H9 (cell line): ENCODE measurements around the gene SBK1. TPM values are rescaled to one million over a fixed set of nuclear protein-coding genes. Genes with fewer than 3 reads are reported as not detected.

ENCODE experiments used
- DNase-seq: peaks from one replicate; pipeline ENCODE4 v3.0.0-alpha.2; 2017
- H2AFZ ChIP-seq: one replicate; pipeline ENCODE4 v1.6.1; 2013; ENCODE audit warnings: mild to moderate bottlenecking, low read length, control low read depth, moderate library complexity
- H2AK5ac ChIP-seq: 2 replicates; pipeline ENCODE4 v1.6.1; 2013; ENCODE audit warnings: low read length, control low read depth, mixed read lengths; ENCODE audit not compliant: insufficient read length
- H2BK120ac ChIP-seq: one replicate; pipeline ENCODE4 v1.6.1; 2013; ENCODE audit warnings: low read depth, mild to moderate bottlenecking, low read length, control low read depth, inconsistent platforms; ENCODE audit not compliant: poor library complexity, severe bottlenecking
- H2BK12ac ChIP-seq: 2 replicates; pipeline ENCODE4 v1.6.1; 2013; ENCODE audit warnings: low read length, control low read depth, mixed read lengths, low read depth; ENCODE audit not compliant: insufficient read length
- H2BK15ac ChIP-seq: 2 replicates; pipeline ENCODE4 v1.6.1; 2013; ENCODE audit warnings: low read depth, low read length, control low read depth
- H2BK20ac ChIP-seq: one replicate; pipeline ENCODE4 v1.6.1; 2013; ENCODE audit warnings: low read depth, mild to moderate bottlenecking, low read length, control low read depth, inconsistent platforms; ENCODE audit not compliant: poor library complexity, severe bottlenecking
- H2BK5ac ChIP-seq: 2 replicates; pipeline ENCODE4 v1.6.1; 2013; ENCODE audit warnings: low read length, control low read depth, mixed read lengths; ENCODE audit not compliant: insufficient read length
- H3K14ac ChIP-seq: 2 replicates; pipeline ENCODE4 v1.6.1; 2013; ENCODE audit warnings: low read length, control low read depth; ENCODE audit not compliant: insufficient read depth
- H3K18ac ChIP-seq: 2 replicates; pipeline ENCODE4 v1.6.1; 2013; ENCODE audit warnings: low read depth, mild to moderate bottlenecking, mixed read lengths, low read length, control low read depth; ENCODE audit not compliant: insufficient read length
- H3K23ac ChIP-seq: 2 replicates; pipeline ENCODE4 v1.6.1; 2013; ENCODE audit warnings: low read length, control low read depth, mixed read lengths, low read depth; ENCODE audit not compliant: insufficient read length
- H3K23me2 ChIP-seq: 2 replicates; pipeline ENCODE4 v1.6.1; 2013; ENCODE audit warnings: low read depth, mild to moderate bottlenecking, mixed read lengths, low read length, control low read depth; ENCODE audit not compliant: insufficient read length, poor library complexity, severe bottlenecking
- H3K27ac ChIP-seq: 2 replicates; pipeline ENCODE4 v1.5.1; 2013; ENCODE audit warnings: low read length, control low read depth, mixed read lengths, low read depth; ENCODE audit not compliant: insufficient read length
- H3K27me3 ChIP-seq: 2 replicates; pipeline ENCODE4 v1.6.1; 2013; ENCODE audit warnings: low read length, control low read depth, inconsistent platforms; ENCODE audit not compliant: insufficient read depth
- H3K4ac ChIP-seq: 2 replicates; pipeline ENCODE4 v1.6.1; 2013; ENCODE audit warnings: low read depth, mild to moderate bottlenecking, control low read depth, inconsistent platforms, low read length, moderate library complexity
- H3K4me1 ChIP-seq: 2 replicates; pipeline ENCODE4 v1.6.1; 2013; ENCODE audit warnings: low read length, control low read depth, inconsistent platforms; ENCODE audit not compliant: insufficient read depth
- H3K4me2 ChIP-seq: 2 replicates; pipeline ENCODE4 v1.6.1; 2013; ENCODE audit warnings: low read length, control low read depth, mixed read lengths; ENCODE audit not compliant: insufficient read length, insufficient read depth
- H3K56ac ChIP-seq: 2 replicates; pipeline ENCODE4 v1.6.1; 2013; ENCODE audit warnings: low read depth, mild to moderate bottlenecking, mixed read lengths, low read length, control low read depth; ENCODE audit not compliant: insufficient read length
- H3K79me1 ChIP-seq: 2 replicates; pipeline ENCODE4 v1.6.1; 2013; ENCODE audit warnings: low read depth, mild to moderate bottlenecking, moderate library complexity, low read length, control low read depth, inconsistent platforms; ENCODE audit not compliant: insufficient read depth, poor library complexity, severe bottlenecking
- H3K79me2 ChIP-seq: 2 replicates; pipeline ENCODE4 v1.6.1; 2013; ENCODE audit warnings: low read length, control low read depth, inconsistent platforms; ENCODE audit not compliant: insufficient read depth
- H3K9ac ChIP-seq: 2 replicates; pipeline ENCODE4 v1.6.1; 2013; ENCODE audit warnings: low read length, control low read depth, mixed read lengths; ENCODE audit not compliant: insufficient read length; ENCODE audit errors: extremely low read depth
- H3K9me3 ChIP-seq: one replicate; pipeline ENCODE4 v1.6.1; 2013; ENCODE audit warnings: low read depth, low read length, inconsistent platforms; ENCODE audit not compliant: control insufficient read depth
- H3T11ph ChIP-seq: one replicate; pipeline ENCODE4 v1.6.1; 2013; ENCODE audit warnings: mild to moderate bottlenecking, low read length, control low read depth, inconsistent platforms
- H4K20me1 ChIP-seq: one replicate; pipeline ENCODE4 v1.6.1; 2013; ENCODE audit not compliant: control insufficient read depth, insufficient read length, insufficient read depth
- H4K5ac ChIP-seq: 2 replicates; pipeline ENCODE4 v1.6.1; 2013; ENCODE audit warnings: low read depth, mild to moderate bottlenecking, mixed read lengths, low read length, control low read depth; ENCODE audit not compliant: insufficient read length
- H4K8ac ChIP-seq: replicated peaks from 2 replicates; pipeline ENCODE4 v1.6.1; 2013; ENCODE audit warnings: low read length, control low read depth, mixed read lengths, low read depth; ENCODE audit not compliant: insufficient read length
- H4K91ac ChIP-seq: 2 replicates; pipeline ENCODE4 v1.6.1; 2013; ENCODE audit warnings: low read depth, mild to moderate bottlenecking, moderate library complexity, mixed read lengths, low read length, control low read depth; ENCODE audit not compliant: insufficient read length
- H3K27ac Mint-ChIP-seq, 3 experiments: 2 replicates in 2 of 3; 3 replicates in 1 of 3; pipeline ENCODE4 v1.8.0; 2020 to 2021; ENCODE audit warnings: mixed read lengths in 3 of 3, mild to moderate bottlenecking in 1 of 3, moderate library complexity in 1 of 3
- H3K27me3 Mint-ChIP-seq: 2 replicates; pipeline ENCODE4 v1.8.0; 2021; ENCODE audit warnings: low read depth, mild to moderate bottlenecking, moderate library complexity, mixed read lengths
- H3K36me3 Mint-ChIP-seq, 3 experiments: 2 replicates in 2 of 3; 3 replicates in 1 of 3; pipeline ENCODE4 v1.8.0; 2020 to 2021; ENCODE audit warnings: low read depth in 3 of 3, mixed read lengths in 3 of 3; ENCODE audit not compliant: insufficient read depth in 1 of 3
- H3K4me1 Mint-ChIP-seq, 2 experiments: 2 replicates each; pipeline ENCODE4 v1.8.0; 2020; ENCODE audit warnings: mixed read lengths in 2 of 2
- H3K4me3 Mint-ChIP-seq, 2 experiments: 2 replicates in 1 of 2; 3 replicates in 1 of 2; pipeline ENCODE4 v1.8.0; 2020 to 2021; ENCODE audit warnings: mild to moderate bottlenecking in 2 of 2, mixed read lengths in 2 of 2, moderate library complexity in 1 of 2
- H3K9me3 Mint-ChIP-seq, 2 experiments: 2 replicates in 1 of 2; 3 replicates in 1 of 2; pipeline ENCODE4 v1.8.0; 2020; ENCODE audit warnings: mild to moderate bottlenecking in 2 of 2, mixed read lengths in 2 of 2, moderate library complexity in 1 of 2
- CTCF ChIP-seq: fragments of 200-600 bp; sonication (generic); conservative IDR thresholded peaks from 3 replicates; pipeline ENCODE4 v1.8.0; 2021; ENCODE audit warnings: antibody characterized with exemption, mild to moderate bottlenecking
- WGBS: extraction: QIAGEN DNeasy Blood & Tissue Kit; methylation state at CpG from one replicate; pipeline ENCODE4 v1.1.7; 2013; ENCODE audit warnings: missing lambda C conversion rate, low lambda C conversion rate, mixed read lengths; ENCODE audit not compliant: insufficient read length; ENCODE audit errors: extremely low coverage; 5-methylcytosine and 5-hydroxymethylcytosine counted together
- total RNA-seq: library from RNA; stranded (reverse); gene quantifications from 2 replicates; pipeline ENCODE4 v1.2.1, GENCODE V29; 2021

SBK1 gene
- total RNA-seq, 1 experiment from 2014 or later, result 65.5 TPM

GRCh38 chr16:28320741-28321140, 28.4 kb downstream of the SBK1 start:
- Histone ChIP-seq H4K5ac (no peak overlapping the region), H3K23me2 (no peaks in the 10 kb centered on the region), H3K27ac (no peak overlapping the region), H2BK12ac (no peak overlapping the region), H2BK20ac (no peak overlapping the region), H2BK15ac (no peak overlapping the region), H4K91ac (no peak overlapping the region), H3K18ac (no peak overlapping the region), H2AK5ac (no peak overlapping the region), H3K14ac (no peak overlapping the region), H2BK5ac (no peak overlapping the region), H3T11ph (no peak overlapping the region), H3K4me1 (no peaks in the 10 kb centered on the region), H3K56ac (no peak overlapping the region), H3K79me1 (no peaks in the 10 kb centered on the region), H2AFZ (no peak overlapping the region), H4K20me1 (no peaks in the 10 kb centered on the region), H3K4ac (no peak overlapping the region), H4K8ac (no peak overlapping the region), H3K79me2 (no peaks in the 10 kb centered on the region), H3K23ac (no peak overlapping the region), H2BK120ac (no peak overlapping the region), H3K9me3 (no peaks in the 10 kb centered on the region), H3K9ac (no peak overlapping the region), H3K27me3 (no peaks in the 10 kb centered on the region), H3K4me2 (no peak overlapping the region)
- H3K27me3 Mint-ChIP-seq, result no peaks in the 10 kb centered on the region
- H3K36me3 Mint-ChIP-seq, result peaks cover 15 to 27% (median 22%) of the 10 kb centered on the region in 3 experiments
- H3K4me3 Mint-ChIP-seq, result no peak overlapping the region
- no CpG with 5 or more reads among the region's 49 CpGs for WGBS
- TF ChIP-seq CTCF, result no peak
- no peak for DNase-seq
- no peak overlapping the region for H3K27ac Mint-ChIP-seq
- no peaks in the 10 kb centered on the region for H3K9me3 Mint-ChIP-seq
- peaks cover 0 to 4% of the 10 kb centered on the region in 2 experiments; a peak in 2 of 4 replicates for H3K4me1 Mint-ChIP-seq
